IMR-90 (cell line): Measurements from ENCODE around the gene NRAS. TPM values are rescaled to one million over a fixed set of nuclear protein-coding genes. Genes with fewer than 3 reads are reported as not detected.

Experiments
- ATAC-seq: fragments of 200-7000 bp; cut with Tn5 transposase; 2 replicates; pipeline ENCODE4 v1.9.1; 2020; ENCODE audit warnings: low read depth, mild to moderate bottlenecking, moderate library complexity
- BruUV-seq: library from RNA; stranded (reverse); fragments of 400-500 nt; replicated peaks from 2 replicates; lab custom pipeline; 2021; lab: Mats Ljungman, UMichigan
- CTCF ChIA-PET: fragments of 300-600 bp; formaldehyde crosslinking; extraction: SDS; loops from one replicate; lab custom pipeline; 2021; ENCODE audit warnings: antibody characterized with exemption; lab: Yijun Ruan, JAX
- POLR2A ChIA-PET: fragments of 300-600 bp; sonication (Branson Sonifier 250); formaldehyde crosslinking; loops from one replicate; lab custom pipeline; 2022; ENCODE audit warnings: antibody characterized with exemption; ENCODE audit not compliant: unreplicated experiment; lab: Charles Lee
- DNase-seq: peaks from one replicate; pipeline ENCODE4 v3.0.0; 2013
- H2AFZ ChIP-seq: replicated peaks from 2 replicates; pipeline ENCODE3; 2013; ENCODE audit warnings: low read length, mild to moderate bottlenecking; ENCODE audit not compliant: poor library complexity
- H2AK5ac ChIP-seq: 2 replicates; pipeline ENCODE4 v1.6.1; 2013; ENCODE audit warnings: low read depth, low read length, inconsistent platforms
- H2AK9ac ChIP-seq: replicated peaks from 2 replicates; pipeline ENCODE3; 2013; ENCODE audit warnings: mild to moderate bottlenecking, low read depth, low read length, moderate library complexity; ENCODE audit not compliant: poor library complexity
- H2BK120ac ChIP-seq: 2 replicates; pipeline ENCODE4 v1.6.1; 2013; ENCODE audit warnings: low read depth, low read length, inconsistent platforms
- H2BK15ac ChIP-seq: 3 replicates; pipeline ENCODE4 v1.6.1; 2013; ENCODE audit warnings: low read depth, low read length, inconsistent platforms
- H2BK20ac ChIP-seq: 2 replicates; pipeline ENCODE4 v1.6.1; 2013; ENCODE audit warnings: low read depth, mild to moderate bottlenecking, inconsistent platforms, low read length, moderate library complexity
- H2BK5ac ChIP-seq: 2 replicates; pipeline ENCODE4 v1.6.1; 2013; ENCODE audit warnings: mild to moderate bottlenecking, low read depth, low read length, inconsistent platforms; ENCODE audit not compliant: poor library complexity, severe bottlenecking
- H3K14ac ChIP-seq: replicated peaks from 2 replicates; pipeline ENCODE4 v1.6.1; 2013; ENCODE audit warnings: low read depth, low read length, inconsistent platforms
- H3K18ac ChIP-seq: 2 replicates; pipeline ENCODE4 v1.6.1; 2013; ENCODE audit warnings: low read depth, low read length, control low read depth
- H3K23ac ChIP-seq: 2 replicates; pipeline ENCODE4 v1.6.1; 2013; ENCODE audit warnings: low read depth, low read length, inconsistent platforms
- H3K27ac ChIP-seq: 2 replicates; pipeline ENCODE4 v1.5.1; 2013; ENCODE audit warnings: mild to moderate bottlenecking, control low read depth, low read length; ENCODE audit not compliant: insufficient read depth
- H3K27me3 ChIP-seq: 2 replicates; pipeline ENCODE4 v1.6.1; 2013; ENCODE audit warnings: low read length; ENCODE audit not compliant: control insufficient read depth, insufficient read depth
- H3K36me3 ChIP-seq: 2 replicates; pipeline ENCODE4 v1.6.1; 2013; ENCODE audit warnings: low read length, mixed read lengths; ENCODE audit not compliant: control insufficient read depth, insufficient read depth
- H3K4ac ChIP-seq: 2 replicates; pipeline ENCODE4 v1.6.1; 2013; ENCODE audit warnings: low read depth, low read length, inconsistent platforms
- H3K4me1 ChIP-seq: 2 replicates; pipeline ENCODE4 v1.6.1; 2013; ENCODE audit warnings: low read length, mixed read lengths; ENCODE audit not compliant: control insufficient read depth, insufficient read depth
- H3K4me2 ChIP-seq: 2 replicates; pipeline ENCODE4 v1.6.1; 2013; ENCODE audit warnings: low read depth, mild to moderate bottlenecking, control low read depth, low read length, moderate library complexity
- H3K4me3 ChIP-seq: 2 replicates; pipeline ENCODE4 v1.5.1; 2013; ENCODE audit warnings: low read depth, mild to moderate bottlenecking, control low read depth, low read length, moderate library complexity; ENCODE audit not compliant: insufficient read depth
- H3K56ac ChIP-seq: 2 replicates; pipeline ENCODE4 v1.6.1; 2013; ENCODE audit warnings: low read length, inconsistent platforms; ENCODE audit not compliant: insufficient read depth; ENCODE audit errors: extremely low read depth
- H3K79me1 ChIP-seq, 2 experiments: 2 replicates each; pipeline ENCODE4 v1.6.1; 2013; ENCODE audit warnings: low read length in 2 of 2, inconsistent platforms in 1 of 2, low read depth in 1 of 2
- H3K9ac ChIP-seq: 2 replicates; pipeline ENCODE4 v1.6.1; 2013; ENCODE audit warnings: low read depth, low read length, control low read depth
- H3K9me1 ChIP-seq: 2 replicates; pipeline ENCODE4 v1.6.1; 2013; ENCODE audit warnings: low read length, inconsistent platforms; ENCODE audit not compliant: insufficient read depth
- H3K9me3 ChIP-seq: 2 replicates; pipeline ENCODE4 v1.6.1; 2013; ENCODE audit warnings: low read length; ENCODE audit not compliant: control insufficient read depth, insufficient read depth
- H4K20me1 ChIP-seq: 2 replicates; pipeline ENCODE4 v1.6.1; 2013; ENCODE audit warnings: low read length, inconsistent platforms; ENCODE audit not compliant: insufficient read depth
- H4K5ac ChIP-seq: 2 replicates; pipeline ENCODE4 v1.6.1; 2013; ENCODE audit warnings: mild to moderate bottlenecking, low read depth, low read length, control low read depth
- H4K8ac ChIP-seq, 2 experiments: 2 replicates each; pipeline ENCODE4 v1.6.1; 2013; ENCODE audit warnings: low read depth in 2 of 2, low read length in 2 of 2, control low read depth in 1 of 2, inconsistent platforms in 1 of 2
- H4K91ac ChIP-seq: 2 replicates; pipeline ENCODE4 v1.6.1; 2013; ENCODE audit warnings: low read depth, low read length, inconsistent platforms; ENCODE audit not compliant: insufficient read depth
- BHLHE40 ChIP-seq: fragments of 150-350 bp; IDR thresholded peaks from 2 replicates; pipeline ENCODE4 v1.6.1; 2016; ENCODE audit warnings: mild to moderate bottlenecking, low read depth, low read length
- CEBPB ChIP-seq: IDR thresholded peaks from 2 replicates; pipeline ENCODE4 v1.6.1; 2012; ENCODE audit warnings: low read depth, low read length, improper control_type of control experiment
- CHD1 ChIP-seq: IDR thresholded peaks from 2 replicates; pipeline ENCODE4 v1.6.1; 2012; ENCODE audit warnings: low read depth, low read length, improper control_type of control experiment
- CTCF ChIP-seq: conservative IDR thresholded peaks from 2 replicates; pipeline ENCODE4 v1.5.1; 2012; ENCODE audit warnings: mild to moderate bottlenecking, low read depth, low read length, improper control_type of control experiment
- MAFK ChIP-seq: IDR thresholded peaks from 2 replicates; pipeline ENCODE4 v1.6.1; 2012; ENCODE audit warnings: low read depth, low read length, improper control_type of control experiment
- MXI1 ChIP-seq: IDR thresholded peaks from 2 replicates; pipeline ENCODE4 v1.6.1; 2012; ENCODE audit warnings: low read depth, mild to moderate bottlenecking, low read length, moderate library complexity, borderline replicate concordance
- NFE2L2 ChIP-seq: fragments of 150-350 bp; IDR thresholded peaks from 2 replicates; pipeline ENCODE4 v1.6.1; 2016; ENCODE audit warnings: low read depth, mild to moderate bottlenecking, low read length
- RAD21 ChIP-seq: IDR thresholded peaks from 2 replicates; pipeline ENCODE4 v1.6.1; 2012; ENCODE audit warnings: low read length, improper control_type of control experiment
- RCOR1 ChIP-seq: IDR thresholded peaks from 2 replicates; pipeline ENCODE4 v1.6.1; 2012; ENCODE audit warnings: mild to moderate bottlenecking, low read length, improper control_type of control experiment; ENCODE audit not compliant: insufficient replicate concordance
- RFX5 ChIP-seq: IDR thresholded peaks from 2 replicates; pipeline ENCODE4 v1.8.0; 2012; ENCODE audit warnings: low read depth, mild to moderate bottlenecking, low read length, moderate library complexity
- SMC3 ChIP-seq: fragments of 150-350 bp; IDR thresholded peaks from 2 replicates; pipeline ENCODE4 v1.6.1; 2016; ENCODE audit warnings: low read depth, mild to moderate bottlenecking, antibody characterized with exemption, low read length, moderate library complexity
- USF2 ChIP-seq: fragments of 150-350 bp; IDR thresholded peaks from 2 replicates; pipeline ENCODE4 v1.6.1; 2017; ENCODE audit warnings: mild to moderate bottlenecking, antibody characterized with exemption, low read length, low read depth
- WGBS, 2 experiments: methylation state at CpG; one replicate each; pipeline versions ENCODE4 v1.1.5 to v1.1.7; 2013; ENCODE audit warnings: missing lambda C conversion rate in 2 of 2; ENCODE audit not compliant: insufficient read length in 1 of 2; ENCODE audit errors: extremely low coverage in 2 of 2; 5-methylcytosine and 5-hydroxymethylcytosine counted together
- dilution Hi-C: fragments of 300-500 bp; cut with HindIII; formaldehyde crosslinking; loops from one replicate; pipeline ENCODE4 v1.14.3; 2018; ENCODE audit warnings: low sequenced_read_pairs; ENCODE audit not compliant: unreplicated experiment
- in situ Hi-C: fragments of 300-500 bp; cut with MboI; formaldehyde crosslinking; loops from 3 replicates; pipeline ENCODE4 v1.14.3; 2019; ENCODE audit warnings: low sequenced_read_pairs, inconsistent platforms, mixed read lengths
- intact Hi-C: fragments of 100-400 bp; cut with micrococcal nuclease; formaldehyde crosslinking; loops from 2 replicates; pipeline ENCODE4 v1.10.0; 2022
- polyA plus RNA-seq, 3 experiments: library from polyadenylated mRNA; depleted of rRNA; stranded (reverse); fragments of >200 nt; gene quantifications; 2 replicates each; pipeline ENCODE4 v1.2.3, GENCODE V29; 2012; ENCODE audit warnings: low replicate concordance in 1 of 3
- total RNA-seq: library from RNA; depleted of rRNA; stranded (reverse); fragments of >200 nt; gene quantifications from 2 replicates; pipeline ENCODE4 v1.2.3, GENCODE V29; 2012

NRAS gene
- total and polyA plus RNA-seq, 2 of the 4 experiments (the other 2 are of a cell fraction): 27.4 to 85.9 TPM

- Histone ChIP-seq H4K8ac (no peak overlapping the region), H2BK15ac (no peak overlapping the region), H4K5ac (no peak overlapping the region), H4K91ac (no peak overlapping the region), H4K20me1 (peaks cover 4% of the 10 kb centered on the region; the same call in 1 of the 2 replicates), H3K9ac (no peak overlapping the region), H2BK5ac (no peak overlapping the region), H3K27ac (no peak overlapping the region), H2AK5ac (no peak overlapping the region), H3K4me1 (no peaks in the 10 kb centered on the region), H3K18ac (no peak overlapping the region), H2BK120ac (no peak overlapping the region), H2BK20ac (no peak overlapping the region), H3K4ac (no peak overlapping the region), H3K36me3 (peaks cover 26% of the 10 kb centered on the region), H3K9me1 (no peaks in the 10 kb centered on the region), H3K79me1 (peaks cover 11 to 27% of the 10 kb centered on the region in 2 experiments), H2AFZ (no peak overlapping the region), H3K23ac (no peak overlapping the region), H3K14ac (no peak overlapping the region), H3K56ac (no peak overlapping the region), H3K27me3 (no peaks in the 10 kb centered on the region), H3K4me2 (no peak overlapping the region), H3K9me3 (no peaks in the 10 kb centered on the region), H2AK9ac (no peak overlapping the region), H3K4me3 (no peak overlapping the region)
- TF ChIP-seq CTCF: no peak
- TF ChIP-seq RCOR1: no peak
- no peak for TF ChIP-seq USF2
- no peak for TF ChIP-seq MXI1
- TF ChIP-seq BHLHE40: no peak
- no peak for TF ChIP-seq MAFK
- TF ChIP-seq CHD1: no peak
- no peak for TF ChIP-seq NFE2L2
- TF ChIP-seq CEBPB: no peak
- no peak for TF ChIP-seq RAD21
- TF ChIP-seq RFX5: no peak
- no peak for TF ChIP-seq SMC3
- ATAC-seq (no peak), DNase-seq (no peak)
- BruUV-seq: no TSS peak
- WGBS, 2 experiments: 92% methylated on average over 2 of the region's 2 CpGs; no CpG with 5 or more reads in 1 of the 2 experiments
- intact Hi-C loops (no loop called here), dilution Hi-C loops (no loop called here), in situ Hi-C loops (loop anchor here (25.0 kb wide), 1 partner anchor 745 kb away; no protein-coding TSS in a partner anchor)
- CTCF ChIA-PET: no interaction called here
- POLR2A ChIA-PET: interaction anchor here (1.0 kb wide), 1 partner anchor 8 kb away, joined by 3 read pairs; the partner anchor contains the start of gene NRAS
Measured at GRCh38 chr1:114707604-114708003, 9.0 kb downstream of the NRAS start.
